ENCODE results near the gene VPS26B.
"Not testable (repeated sequence)": the region's sequence is repeated elsewhere in the genome, so short reads cannot be mapped to it uniquely, and the experiment has no call there.

Gene VPS26B

DNA sequence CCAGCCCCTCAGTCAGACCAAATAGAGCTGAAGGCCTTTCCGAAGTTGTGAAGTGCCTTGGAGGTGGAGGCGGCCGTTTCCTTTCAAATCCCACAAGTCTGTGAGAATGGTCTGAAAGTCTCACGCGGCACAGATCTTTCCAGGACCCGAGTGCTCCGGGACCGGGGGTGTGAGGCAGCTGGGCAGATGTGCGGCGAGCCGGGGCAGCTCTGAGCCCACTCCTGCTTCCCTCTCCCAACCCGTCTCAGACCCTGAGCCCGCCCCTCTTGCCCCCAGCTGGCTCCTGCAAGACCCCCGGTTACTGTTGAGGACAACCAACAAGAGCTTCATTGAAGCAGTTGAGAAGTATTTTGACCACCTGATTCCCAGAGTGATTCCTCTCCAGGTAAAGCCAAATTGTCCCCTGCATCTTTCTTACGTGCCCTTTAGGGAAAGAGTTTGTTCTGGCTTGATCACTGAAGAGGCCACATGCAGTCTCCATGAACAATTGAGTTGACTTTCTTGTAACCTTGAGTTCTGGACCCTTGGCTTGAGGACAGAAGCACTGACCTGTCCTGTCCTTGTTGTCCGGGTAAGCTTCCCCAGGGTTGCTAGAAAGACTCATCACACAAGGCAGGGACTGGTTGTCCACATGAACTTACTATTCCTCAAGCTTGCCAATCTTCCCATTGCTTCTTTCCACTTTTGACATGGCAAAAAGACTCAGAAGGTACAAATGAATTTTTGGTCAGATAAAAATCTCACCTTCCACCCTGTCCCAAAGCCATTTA, 59.2 kb downstream of the VPS26B start:
- no peak for DNase-seq

DNA sequence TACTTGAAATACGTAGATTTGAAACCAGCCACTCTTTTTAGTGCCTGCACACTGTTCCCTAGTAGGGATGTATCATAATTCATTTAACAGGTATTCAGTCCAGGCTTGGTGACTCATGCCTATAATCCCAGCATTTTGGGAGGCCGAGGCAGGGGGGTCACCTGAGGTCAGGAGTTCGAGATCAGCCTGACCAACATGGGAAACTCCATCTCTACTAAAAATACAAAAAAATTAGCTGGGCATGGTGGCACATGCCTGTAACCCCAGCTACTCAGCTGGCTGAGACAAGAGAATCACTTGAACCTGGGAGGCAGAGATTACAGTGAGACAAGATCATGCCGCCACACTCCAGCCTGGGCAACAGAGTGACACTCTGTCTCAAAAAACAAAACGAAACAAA, 59.9 kb downstream of the VPS26B start:
- DNase-seq, result not testable (repeated sequence)

DNA sequence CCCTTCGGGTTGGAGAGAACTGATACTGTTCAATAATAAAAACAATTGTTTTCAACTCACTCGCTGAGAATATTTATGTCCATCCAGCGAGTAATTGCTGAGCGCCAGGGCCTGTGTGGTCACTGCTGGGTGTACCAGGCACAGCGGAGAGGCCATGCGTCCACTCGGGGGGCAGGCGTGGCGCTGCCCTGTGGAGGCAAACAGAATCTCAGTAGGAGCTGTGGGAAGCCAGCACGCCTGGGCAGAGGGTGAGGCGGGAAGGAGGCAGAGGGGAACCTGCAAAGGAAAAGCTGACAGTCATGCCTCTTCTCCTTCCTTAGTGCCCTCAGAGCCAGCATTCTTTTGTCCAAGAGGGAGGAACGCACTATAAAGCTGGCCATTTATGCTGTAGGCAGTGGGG, 63.1 kb downstream of the VPS26B start:
- DNase-seq, result no peak

- no peak for DNase-seq
These were observed 64.0 kb downstream of the VPS26B start for GRCh38 chr11:134288486-134288885.

GRCh38 chr11:134289167-134289566, 64.7 kb downstream of the VPS26B start:
- no peak for DNase-seq

GRCh38 chr11:134289789-134290188, 65.3 kb downstream of the VPS26B start:
- DNase-seq, result no peak

GRCh38 chr11:134290646-134291045, 66.2 kb downstream of the VPS26B start:
- no peak for DNase-seq

DNA sequence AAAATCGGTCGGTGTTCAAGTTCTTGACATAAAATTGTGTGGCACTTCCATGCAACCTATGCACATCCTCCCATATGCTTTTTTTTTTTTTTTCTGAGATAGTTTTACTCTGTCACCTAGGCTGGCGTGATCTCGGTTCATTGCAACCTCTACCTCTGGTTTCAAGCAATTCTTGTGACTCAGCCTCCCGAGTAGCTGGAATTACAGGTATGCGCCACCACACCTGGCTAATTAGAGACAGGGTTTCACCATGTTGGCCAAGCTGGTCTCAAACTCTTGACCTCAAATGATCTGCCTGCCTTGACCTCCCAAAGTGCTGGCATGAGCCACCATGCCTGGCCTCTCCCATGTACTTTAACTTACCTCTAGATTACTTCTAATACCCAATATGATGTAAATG, 66.7 kb downstream of the VPS26B start:
- no peak for DNase-seq

- no peak for DNase-seq
These were observed 68.2 kb downstream of the VPS26B start for GRCh38 chr11:134292661-134293060.

GRCh38 chr11:134293119-134294113, 68.9 kb downstream of the VPS26B start:
- DNase-seq, result no peak

- no peak for DNase-seq
These were observed 70.2 kb downstream of the VPS26B start for GRCh38 chr11:134294664-134295063.

Data from NCI-H82 (cell line).